Tibial artery (tissue), 4 donors: Measurements from ENCODE around the gene DHX40.

Source experiments
- DNase-seq, 2 donors: peaks; one replicate each; pipeline ENCODE4 v3.0.0-alpha.2; 2019
- H3K27ac ChIP-seq, 2 donors: fragments of 200-600 bp; sonication (generic) in 1 of 2; 1 replicate in 1 of 2; 2 replicates in 1 of 2; pipeline ENCODE4 v1.5.1; 2018 to 2019; ENCODE audit warnings: mild to moderate bottlenecking in 1 of 2
- H3K27me3 ChIP-seq, 2 donors: fragments of 200-600 bp; sonication (generic) in 1 of 2; one replicate each; pipeline versions ENCODE4 v1.5.1 to v1.6.0; 2016 to 2019
- H3K36me3 ChIP-seq, 3 donors: fragments of 200-600 bp; sonication (generic) in 2 of 3; one replicate each; pipeline ENCODE4 v1.5.1; 2016 to 2019; ENCODE audit warnings: mild to moderate bottlenecking in 2 of 3
- H3K4me1 ChIP-seq, 4 donors: fragments of 200-600 bp; sonication (generic) in 2 of 4; 1 replicate in 3 of 4; 2 replicates in 1 of 4; pipeline ENCODE4 v1.5.1; 2016 to 2019
- H3K4me3 ChIP-seq, 2 donors: fragments of 200-600 bp; sonication (generic) in 1 of 2; 1 replicate in 1 of 2; 2 replicates in 1 of 2; pipeline ENCODE4 v1.5.1; 2018 to 2019; ENCODE audit warnings: mild to moderate bottlenecking in 2 of 2
- H3K9me3 ChIP-seq, 3 donors: fragments of 200-600 bp; sonication (generic) in 1 of 3; one replicate each; pipeline ENCODE4 v1.5.1; 2016 to 2019
- CTCF ChIP-seq, 2 experiments: fragments of 200-600 bp in 1 of 2; fragments of 450-650 bp in 1 of 2; IDR thresholded peaks; one replicate each; pipeline ENCODE4 v1.5.1; 2017 to 2019; ENCODE audit warnings: antibody characterized with exemption in 2 of 2, mild to moderate bottlenecking in 1 of 2, moderate library complexity in 1 of 2
- intact Hi-C: fragments of 100-400 bp; cut with DNase I; formaldehyde crosslinking; loops from one replicate; pipeline ENCODE4 v1.15.0; 2023; ENCODE audit warnings: low total_unique reads

The DHX40 gene

GRCh38 chr17:59627274-59627673 is 61.9 kb downstream of the DHX40 start:
- no peaks in the 10 kb centered on the region for H3K9me3 ChIP-seq
- TF ChIP-seq CTCF (IDR thresholded peaks at IDR 0.05), result no peak
- H3K36me3 ChIP-seq, result no peaks in the 10 kb centered on the region

GRCh38 chr17:59627770-59628171 is 62.4 kb downstream of the DHX40 start:
- H3K36me3 ChIP-seq, result no peaks in the 10 kb centered on the region
- peaks cover 0 to 93% (median 41%) of the 10 kb centered on the region in 4 donors for H3K4me1 ChIP-seq
- intact Hi-C loops, result no loop called here
- no peak overlapping the region for H3K27ac ChIP-seq
- H3K9me3 ChIP-seq, result no peaks in the 10 kb centered on the region
- H3K27me3 ChIP-seq, result no peaks in the 10 kb centered on the region
- no peak overlapping the region for H3K4me3 ChIP-seq
- TF ChIP-seq CTCF (IDR thresholded peaks at IDR 0.05), result no peak
- no peak for DNase-seq

More at GRCh38 chr17:59627274-59627673, 61.9 kb downstream of the DHX40 start:
- H3K27ac ChIP-seq, result no peak overlapping the region
- H3K4me1 ChIP-seq, result peaks cover 0 to 94% (median 46%) of the 10 kb centered on the region in 4 donors
- no peak for DNase-seq
- intact Hi-C loops, result no loop called here
- H3K27me3 ChIP-seq, result no peaks in the 10 kb centered on the region
- no peak overlapping the region for H3K4me3 ChIP-seq

DNA sequence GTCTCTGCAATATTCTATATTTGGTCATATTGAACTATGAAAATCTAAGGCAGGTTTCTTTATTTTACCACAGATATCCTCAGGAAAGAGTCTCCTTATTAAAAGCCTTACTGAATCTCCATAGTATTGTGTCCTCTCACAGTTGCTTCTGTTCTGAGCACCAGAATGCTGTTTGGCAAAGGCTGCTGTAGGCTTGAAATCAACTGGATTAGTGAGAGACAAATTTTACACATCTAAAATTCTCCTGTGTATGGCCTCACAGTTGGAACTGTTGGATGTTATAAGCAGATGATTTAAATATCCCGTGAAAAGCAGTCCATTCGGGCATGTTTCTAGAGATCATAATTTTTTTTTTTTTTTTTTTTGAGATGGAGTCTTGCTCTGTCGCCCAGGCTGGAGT is 63.8 kb downstream of the DHX40 start:
- Histone ChIP-seq H3K27me3 (no peaks in the 10 kb centered on the region), H3K9me3 (no peaks in the 10 kb centered on the region), H3K4me3 (no peak overlapping the region), H3K4me1 (peaks cover 0 to 93% (median 44%) of the 10 kb centered on the region in 4 donors), H3K27ac (no peak overlapping the region), H3K36me3 (no peaks in the 10 kb centered on the region)
- intact Hi-C loops, result no loop called here
- TF ChIP-seq CTCF (IDR thresholded peaks at IDR 0.05), result no peak
- DNase-seq, result no peak

- no peak for TF ChIP-seq CTCF (IDR thresholded peaks at IDR 0.05)
- H3K4me1 ChIP-seq, result peaks cover 0 to 88% (median 45%) of the 10 kb centered on the region in 4 donors
- H3K27me3 ChIP-seq, result no peaks in the 10 kb centered on the region
- DNase-seq, result no peak
- intact Hi-C loops, result no loop called here
- no peak overlapping the region for H3K4me3 ChIP-seq
- no peak overlapping the region for H3K27ac ChIP-seq
- no peaks in the 10 kb centered on the region for H3K9me3 ChIP-seq
- H3K36me3 ChIP-seq, result no peaks in the 10 kb centered on the region
Measured at GRCh38 chr17:59631276-59631675, 65.9 kb downstream of the DHX40 start.

- intact Hi-C loops, result no loop called here
- Histone ChIP-seq H3K4me1 (peaks cover 0 to 77% (median 39%) of the 10 kb centered on the region in 4 donors), H3K36me3 (no peaks in the 10 kb centered on the region)
Measured at GRCh38 chr17:59632398-59632797, 67.0 kb downstream of the DHX40 start.

More at GRCh38 chr17:59632398-59632797, 67.0 kb downstream of the DHX40 start:
- no peaks in the 10 kb centered on the region for H3K9me3 ChIP-seq
- DNase-seq, result no peak
- no peak overlapping the region for H3K4me3 ChIP-seq
- no peak for TF ChIP-seq CTCF (IDR thresholded peaks at IDR 0.05)
- no peak overlapping the region for H3K27ac ChIP-seq
- no peaks in the 10 kb centered on the region for H3K27me3 ChIP-seq
